Skeletal muscle cell (primary cell): ENCODE results near the gene TXNDC16.
"Not testable (repeated sequence)": the region's sequence is repeated elsewhere in the genome, so short reads cannot be mapped to it uniquely, and the experiment has no call there.

Experiments
- DNase-seq: peaks from one replicate; pipeline ENCODE4 v3.0.0-alpha.2; 2010; ENCODE audit warnings: low read depth
- H3K4me3 ChIP-seq: 2 replicates; pipeline ENCODE4 v1.5.1; 2011; ENCODE audit warnings: low read depth, mild to moderate bottlenecking, control low read depth, low read length, moderate library complexity

TXNDC16 gene

DNA sequence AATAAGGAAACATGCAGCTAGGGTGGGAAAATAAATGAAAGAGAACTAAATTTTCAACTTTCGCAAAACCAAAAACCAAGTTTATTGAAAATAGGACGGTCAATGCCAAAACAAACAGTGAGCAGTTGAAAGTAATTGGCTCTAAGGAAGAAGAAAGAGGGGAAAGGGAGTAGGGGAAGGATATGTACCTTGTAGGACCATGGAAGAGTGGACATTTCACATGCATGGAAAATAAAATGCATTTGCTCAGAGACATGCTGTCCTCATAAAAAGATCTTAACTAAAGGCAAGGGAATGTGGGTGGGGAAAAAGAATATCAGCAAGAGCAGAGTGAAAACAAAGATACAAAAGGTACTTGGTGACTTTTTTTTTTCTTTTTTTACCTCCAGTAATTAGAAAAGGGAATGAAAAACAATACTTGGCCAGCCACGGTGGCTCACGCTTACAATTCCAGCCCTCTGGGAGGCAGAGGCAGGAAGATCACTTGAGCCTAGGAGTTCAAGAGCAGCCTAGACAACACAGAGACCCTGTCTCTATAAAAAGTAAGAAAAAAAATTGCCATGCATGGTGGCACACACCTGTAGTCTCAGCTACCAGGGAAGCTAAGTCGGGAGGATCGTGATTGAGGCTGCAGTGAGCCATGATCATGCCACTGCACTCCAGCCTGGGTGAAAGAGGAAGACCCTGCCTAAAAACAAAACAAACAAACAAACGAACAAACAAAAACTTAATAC, 6.6 kb downstream of the TXNDC16 start:
- DNase-seq: no peak
- no peak overlapping the region for H3K4me3 ChIP-seq

DNA sequence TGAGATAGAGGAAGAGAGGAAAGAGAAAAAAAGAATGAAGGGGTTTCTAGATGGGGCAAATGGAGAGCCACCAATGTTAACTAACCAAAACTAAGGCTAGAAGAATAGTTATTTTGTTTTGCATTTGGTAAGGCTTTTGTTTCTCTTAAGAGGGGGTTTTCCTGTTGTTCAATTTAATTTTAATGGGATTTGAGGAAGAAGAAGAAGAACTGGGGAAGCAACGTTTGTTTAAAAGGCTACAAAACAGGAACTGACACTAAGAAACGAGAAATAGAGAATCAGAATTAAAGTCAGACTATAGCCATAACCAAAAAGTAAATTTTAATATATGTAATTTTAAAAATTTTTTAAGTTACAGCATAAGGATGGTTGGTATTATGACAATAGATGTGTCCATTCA, 13.7 kb downstream of the TXNDC16 start:
- H3K4me3 ChIP-seq: no peak overlapping the region
- DNase-seq: no peak

DNA sequence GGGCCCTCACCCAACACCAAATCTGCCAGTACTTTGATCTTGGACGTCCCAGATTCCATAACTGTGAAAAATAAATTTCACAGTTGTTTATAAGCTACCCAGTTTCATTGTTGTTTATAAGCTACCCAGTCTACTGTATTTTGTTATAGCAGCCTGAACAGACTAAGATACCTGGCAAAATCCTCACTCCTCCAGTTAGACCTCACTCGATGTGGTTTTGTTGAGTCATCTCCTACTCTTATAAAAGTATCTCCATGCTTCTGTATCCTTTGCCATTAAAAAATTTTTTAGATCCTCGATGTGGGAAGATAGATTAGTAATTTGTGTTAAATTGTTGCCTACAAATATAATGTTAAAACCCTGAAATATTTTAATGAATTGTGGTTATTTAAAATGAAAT, 16.0 kb downstream of the TXNDC16 start:
- no peak overlapping the region for H3K4me3 ChIP-seq
- no peak for DNase-seq

DNA sequence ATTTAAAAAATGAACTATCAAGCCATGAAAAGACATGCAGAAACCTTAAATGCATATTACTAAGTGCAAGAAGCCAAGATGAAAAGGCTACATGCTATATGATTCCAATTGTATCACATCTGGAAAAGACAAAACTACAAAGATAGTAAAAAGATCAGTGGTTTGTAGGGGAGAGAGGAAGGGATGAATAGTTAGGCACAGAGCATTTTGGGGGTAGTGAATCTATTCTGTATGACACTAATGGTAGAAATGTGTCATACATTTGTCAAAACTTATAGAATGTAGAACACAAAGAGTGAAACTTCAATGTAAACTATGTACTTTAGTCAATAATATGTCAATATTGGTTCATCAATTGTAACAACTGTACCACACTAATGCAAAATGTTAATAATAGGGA, 20.8 kb downstream of the TXNDC16 start:
- DNase-seq: no peak
- no peak overlapping the region for H3K4me3 ChIP-seq

DNA sequence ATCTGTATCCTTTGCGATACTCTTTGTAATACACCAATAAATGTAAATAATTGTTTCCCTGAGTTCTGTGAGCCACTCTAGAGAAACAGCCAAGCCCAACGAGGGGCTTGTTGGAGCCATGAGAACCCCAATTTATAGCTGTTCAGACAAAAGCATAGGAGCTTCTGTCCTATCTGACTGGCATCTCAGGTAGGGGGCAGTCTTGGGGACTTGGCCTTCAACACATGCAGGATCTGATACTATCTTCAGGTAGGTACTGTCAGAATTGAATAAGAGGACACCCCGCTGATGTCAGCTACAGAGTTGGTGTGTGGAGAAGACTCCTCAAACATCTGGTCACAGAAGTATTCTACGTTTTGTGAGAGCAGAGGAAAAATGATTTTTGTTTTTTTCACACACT, 25.3 kb downstream of the TXNDC16 start:
- DNase-seq: no peak

DNA sequence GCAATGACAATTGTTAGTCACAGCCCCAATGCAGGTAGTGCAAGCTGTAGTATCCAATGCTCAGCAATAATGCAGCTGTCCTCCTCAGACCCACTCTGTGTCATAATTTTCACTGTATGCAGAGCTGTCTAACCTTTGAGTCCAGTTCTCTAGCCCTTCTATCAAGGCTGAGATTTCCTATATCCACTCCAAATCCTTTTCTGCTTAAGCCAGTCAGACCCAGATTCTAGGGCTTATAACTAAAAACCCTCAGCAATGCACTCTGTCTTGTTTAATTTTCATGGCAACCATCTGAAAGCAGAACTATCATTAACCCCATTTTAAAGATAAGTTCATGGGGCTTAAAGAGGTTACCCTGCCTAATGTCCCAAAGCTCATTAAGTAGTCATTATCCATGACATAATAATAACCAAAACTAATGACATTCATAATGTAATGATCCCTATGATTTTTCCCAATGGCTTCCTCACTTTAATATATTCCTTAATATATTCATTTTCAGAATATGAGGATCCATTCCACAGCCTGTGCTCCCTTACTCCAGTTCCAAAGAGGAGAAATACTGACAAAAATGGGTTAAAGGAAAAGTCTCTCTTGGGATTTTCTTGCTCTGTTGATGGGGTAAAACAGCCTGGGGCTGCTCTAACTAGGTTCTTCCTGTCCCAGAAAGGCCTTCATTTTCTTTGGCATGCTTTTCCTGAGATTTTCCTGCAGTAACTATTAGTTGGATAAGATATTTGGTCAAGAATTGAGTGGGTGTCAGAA, 29.5 kb downstream of the TXNDC16 start:
- no peak overlapping the region for H3K4me3 ChIP-seq
- no peak for DNase-seq

More for the DNA sequence above, 25.3 kb downstream of the TXNDC16 start:
- H3K4me3 ChIP-seq: no peak overlapping the region

DNA sequence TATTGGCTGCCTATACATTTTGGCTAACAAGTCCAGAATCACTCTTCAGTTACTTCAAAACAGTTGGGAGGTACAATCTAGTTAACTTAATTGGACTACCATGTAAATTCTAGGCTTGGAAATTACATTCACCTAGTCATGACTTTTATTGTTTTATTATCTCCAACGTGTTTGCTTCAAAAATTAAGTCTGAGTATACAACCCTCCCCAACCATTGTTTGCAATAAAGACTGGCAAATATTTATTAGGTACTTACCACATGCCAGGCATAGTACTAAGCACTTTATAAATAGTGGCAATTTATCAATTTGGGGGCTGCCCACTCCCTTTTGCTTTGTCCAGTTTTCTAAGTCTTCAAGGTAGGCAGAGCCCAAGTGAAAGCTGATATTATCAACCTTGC, 30.3 kb downstream of the TXNDC16 start:
- no peak overlapping the region for H3K4me3 ChIP-seq
- no peak for DNase-seq

DNA sequence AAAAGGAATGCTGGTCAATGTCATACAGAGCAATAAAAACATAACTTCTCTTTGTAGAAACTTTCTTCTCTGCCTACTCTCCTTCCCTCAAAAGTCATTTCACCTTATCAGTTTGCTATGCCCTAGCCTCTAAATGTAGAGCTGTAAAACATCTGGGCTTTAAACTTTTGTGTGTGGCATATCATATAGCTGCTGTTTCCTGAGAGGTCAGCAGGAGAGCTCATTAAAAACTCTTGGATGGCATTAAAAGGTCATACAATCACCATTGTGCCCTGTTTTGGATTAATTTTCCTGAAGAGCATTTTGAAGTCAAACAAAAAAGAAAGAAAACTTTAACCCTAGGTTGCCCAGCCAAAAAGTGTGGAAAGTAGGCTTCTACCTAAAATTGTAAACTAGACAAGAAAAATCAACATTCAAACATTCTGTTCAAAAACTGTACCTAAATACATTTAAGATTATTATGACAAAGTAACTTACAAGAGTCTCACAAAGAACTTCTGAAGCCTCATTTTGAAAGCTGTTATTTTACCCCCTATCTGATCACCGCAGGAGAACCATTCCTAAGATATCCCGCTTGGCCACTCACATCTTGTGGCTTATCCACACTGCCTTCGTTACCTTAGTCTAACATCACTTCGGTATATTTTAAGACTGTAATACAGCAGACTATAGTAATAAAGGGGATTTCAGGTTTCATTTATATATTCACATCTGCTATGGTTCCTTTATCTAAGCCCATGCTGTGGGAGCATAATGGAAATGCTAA, 38.1 kb downstream of the TXNDC16 start:
- DNase-seq: no peak
- H3K4me3 ChIP-seq: no peak overlapping the region

DNA sequence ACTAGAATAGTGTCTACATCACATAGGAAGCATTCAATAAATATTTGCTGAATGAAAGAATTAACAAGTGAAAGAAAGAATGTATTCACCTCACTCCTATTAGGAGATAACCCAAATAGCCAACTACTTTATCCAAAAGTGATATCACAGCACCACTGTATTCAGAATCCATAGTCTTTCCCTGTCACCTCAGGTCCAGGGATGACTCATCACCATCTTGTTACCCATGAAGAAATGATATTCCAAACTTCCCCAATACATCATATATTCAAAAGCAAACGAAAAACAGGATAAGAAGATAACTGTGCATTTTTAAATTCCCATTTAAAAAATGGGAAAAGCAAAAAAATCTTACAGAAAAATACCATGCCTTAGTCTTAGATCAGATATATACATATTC, 39.1 kb downstream of the TXNDC16 start:
- no peak for DNase-seq
- no peak overlapping the region for H3K4me3 ChIP-seq

DNA sequence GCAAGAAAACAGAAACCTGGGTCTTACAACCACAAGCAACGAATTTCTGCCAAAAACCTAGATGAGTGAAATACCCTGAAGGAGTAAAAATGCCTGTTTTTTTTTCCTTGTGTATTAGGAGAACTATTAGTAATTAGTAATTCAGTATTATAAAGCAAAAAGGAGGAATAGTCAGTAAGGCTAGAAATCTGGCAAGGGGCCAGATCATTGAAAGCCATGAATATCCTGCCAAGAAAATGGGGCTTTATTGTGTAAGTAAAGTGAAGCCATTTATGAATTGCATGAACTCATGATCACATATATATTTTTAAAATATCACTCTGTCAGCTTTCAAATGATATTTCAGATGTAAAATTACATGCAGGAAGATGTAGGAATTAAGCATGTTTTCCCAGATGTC, 57.9 kb downstream of the TXNDC16 start:
- H3K4me3 ChIP-seq: no peak overlapping the region
- no peak for DNase-seq

DNA sequence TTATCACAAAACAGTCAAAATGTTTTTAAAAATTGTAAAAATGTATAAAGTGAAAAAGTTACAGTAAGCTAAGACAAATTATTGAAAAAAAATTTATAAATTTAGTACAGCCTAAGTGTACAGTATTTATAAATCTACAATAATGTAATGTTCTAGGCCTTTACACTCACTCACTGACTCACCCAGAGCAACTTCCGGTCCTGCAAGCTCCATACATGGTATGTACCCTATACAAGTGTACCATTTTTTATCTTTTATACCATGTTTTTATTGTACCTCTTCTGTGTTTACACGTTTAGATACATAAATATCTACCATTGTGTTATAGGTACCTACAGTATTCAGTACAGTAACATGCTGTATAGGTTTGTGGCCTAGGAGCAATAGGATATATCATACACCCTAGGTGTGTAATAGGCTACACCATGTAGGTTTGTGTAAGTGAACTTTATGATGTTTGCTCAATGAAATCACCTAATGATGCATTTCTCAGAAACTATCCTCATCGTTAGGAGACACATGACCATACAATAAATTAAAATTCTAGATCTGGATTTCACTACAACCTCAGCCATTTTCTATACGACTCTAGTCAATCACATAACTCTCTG, 66.8 kb downstream of the TXNDC16 start:
- no peak for DNase-seq
- no peak overlapping the region for H3K4me3 ChIP-seq

DNA sequence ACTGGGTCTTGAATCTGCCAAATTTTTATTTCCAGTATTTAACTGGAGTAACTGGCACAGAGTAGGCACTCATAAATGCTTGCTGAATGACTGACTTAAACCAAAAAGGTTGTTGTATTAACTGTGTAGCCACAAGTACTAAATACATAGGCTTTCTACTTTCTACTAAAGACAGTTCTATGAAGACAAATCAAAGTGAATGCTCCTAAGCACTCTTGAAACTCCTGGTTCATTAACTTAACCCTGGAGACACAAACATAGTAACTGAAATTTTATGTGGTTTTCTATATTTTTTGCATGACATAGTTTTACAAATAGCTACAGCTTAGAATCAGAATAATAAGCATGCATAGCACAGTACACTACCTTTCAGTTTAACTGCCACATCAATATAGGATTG, 70.4 kb downstream of the TXNDC16 start:
- H3K4me3 ChIP-seq: no peak overlapping the region
- DNase-seq: no peak

DNA sequence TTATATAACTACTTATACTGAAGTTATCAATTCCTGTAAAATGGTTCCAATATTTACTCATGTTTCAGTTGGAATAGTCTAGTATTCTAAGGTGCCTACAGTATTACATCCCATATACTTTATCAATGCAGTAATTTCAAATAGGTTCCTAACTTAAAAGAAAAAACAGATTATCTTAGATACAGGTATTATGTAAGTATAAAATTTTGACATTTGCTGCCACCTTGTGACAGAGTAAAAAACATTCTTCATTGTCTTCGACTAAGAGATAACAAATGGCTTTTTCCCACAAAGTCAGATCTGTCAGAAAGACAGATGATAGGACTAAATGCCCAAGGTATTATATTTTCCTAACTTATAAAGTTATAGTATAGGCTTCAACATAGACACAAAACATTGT, 78.7 kb downstream of the TXNDC16 start:
- no peak for DNase-seq
- no peak overlapping the region for H3K4me3 ChIP-seq

DNA sequence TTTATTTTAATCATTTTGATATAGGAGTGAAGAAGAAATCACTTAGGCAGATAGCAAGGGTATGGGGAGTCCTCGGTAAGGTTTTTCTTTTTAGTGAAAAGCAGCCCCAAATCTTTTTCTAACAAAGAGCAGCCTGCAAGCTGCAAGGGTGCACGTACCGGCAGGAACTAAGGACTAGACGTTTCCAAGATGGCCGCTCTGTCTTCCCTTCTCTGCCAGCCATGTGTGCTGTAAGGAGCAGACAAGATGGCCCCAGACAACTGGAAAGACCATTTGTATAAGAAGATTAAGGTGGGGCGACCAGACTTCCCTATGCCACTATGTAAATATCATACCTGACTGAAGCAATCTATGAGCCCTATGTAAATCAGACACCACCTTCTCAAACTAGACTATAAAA, 79.6 kb downstream of the TXNDC16 start:
- no peak for DNase-seq
- no peak overlapping the region for H3K4me3 ChIP-seq

DNA sequence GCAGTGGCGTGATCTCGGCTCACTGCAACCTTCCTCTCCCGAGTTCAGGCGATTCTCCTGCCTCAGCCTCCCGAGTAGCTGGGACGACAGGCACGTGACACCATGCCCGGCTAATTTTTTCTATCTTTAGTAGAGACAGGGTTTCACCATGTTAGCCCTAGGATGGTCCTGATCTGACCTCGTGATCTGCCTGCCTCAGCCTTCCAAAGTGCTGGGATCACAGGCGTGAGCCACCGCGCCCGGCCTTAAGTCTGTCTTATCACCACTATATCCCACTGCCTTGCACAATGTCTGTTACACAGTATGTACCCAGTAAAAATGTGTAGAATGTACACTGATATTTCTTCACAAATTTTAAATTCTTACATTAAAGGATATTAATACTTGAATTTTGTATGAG, 80.1 kb downstream of the TXNDC16 start:
- not testable (repeated sequence) for H3K4me3 ChIP-seq

DNA sequence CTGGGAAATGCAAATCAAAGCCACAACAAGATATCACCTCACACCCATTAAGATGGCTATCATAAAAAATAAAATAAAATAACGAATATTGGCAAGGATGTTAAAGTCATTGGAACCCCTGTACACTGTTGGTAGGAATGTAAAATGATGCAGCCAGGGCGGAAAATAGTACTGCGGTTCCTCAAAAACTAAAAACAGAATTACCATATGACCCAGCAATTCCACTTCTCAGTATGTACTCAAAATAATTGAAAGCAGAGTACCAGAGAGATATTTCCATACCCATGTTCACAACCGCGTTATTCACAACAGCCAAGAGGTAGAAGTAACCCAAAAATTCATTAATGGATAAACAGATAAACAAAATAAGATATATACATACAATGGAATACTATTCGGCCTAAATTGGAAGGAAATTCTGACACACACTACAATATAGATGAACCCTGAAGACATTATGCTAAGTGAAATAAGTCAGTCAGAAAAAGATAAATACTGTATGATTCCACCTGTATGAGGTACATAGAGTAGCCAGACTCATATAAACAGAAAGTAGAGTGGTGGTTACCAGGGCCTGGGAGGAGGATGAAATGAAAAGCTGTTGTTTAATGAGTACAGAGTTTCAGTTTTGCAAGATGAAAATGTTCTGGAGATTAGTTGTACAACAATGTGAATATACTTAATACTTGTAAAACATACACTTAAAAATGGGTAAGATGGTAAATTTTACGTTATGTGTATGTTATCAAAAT, 84.6 kb downstream of the TXNDC16 start:
- DNase-seq: no peak
- no peak overlapping the region for H3K4me3 ChIP-seq

More for the DNA sequence above, 80.1 kb downstream of the TXNDC16 start:
- not testable (repeated sequence) for DNase-seq

DNA sequence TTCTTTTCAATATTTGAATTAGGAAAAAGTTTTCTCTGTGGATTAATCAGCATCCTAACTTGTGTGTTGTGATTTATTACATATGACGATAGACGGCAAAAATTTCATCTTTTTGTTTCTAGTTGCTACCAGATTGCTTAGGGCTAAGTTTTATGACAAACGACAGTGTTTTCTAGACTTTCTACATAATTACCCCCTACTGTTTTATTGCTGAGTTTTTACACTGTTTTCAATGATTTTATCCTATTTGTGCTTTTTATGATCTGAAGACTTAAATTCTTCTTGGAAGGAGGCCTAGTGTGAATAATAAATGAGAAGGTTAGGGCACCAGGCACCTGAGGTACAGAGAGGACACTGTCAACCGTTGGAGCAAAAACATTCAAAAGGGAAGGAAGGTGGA, 88.1 kb downstream of the TXNDC16 start:
- no peak overlapping the region for H3K4me3 ChIP-seq
- no peak for DNase-seq

DNA sequence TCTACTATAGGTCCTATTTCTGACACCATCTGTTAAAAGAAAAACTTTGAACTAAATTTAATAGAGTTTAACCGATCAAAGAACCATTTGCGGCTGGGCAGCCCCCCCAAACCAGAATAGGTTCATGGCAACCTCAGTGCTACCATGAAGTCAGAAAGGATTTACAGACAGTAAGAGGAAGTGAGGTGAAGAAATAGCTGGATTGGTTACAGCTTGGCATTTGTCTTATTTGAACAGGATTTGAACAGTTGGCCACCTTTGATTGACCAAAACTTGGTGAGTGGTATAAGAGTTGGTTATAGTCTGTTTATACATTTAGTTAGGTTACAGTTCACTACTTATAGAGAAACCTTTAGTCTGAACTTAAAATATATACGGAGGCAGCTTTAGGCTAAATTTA, 88.9 kb downstream of the TXNDC16 start:
- DNase-seq: no peak
- no peak overlapping the region for H3K4me3 ChIP-seq

DNA sequence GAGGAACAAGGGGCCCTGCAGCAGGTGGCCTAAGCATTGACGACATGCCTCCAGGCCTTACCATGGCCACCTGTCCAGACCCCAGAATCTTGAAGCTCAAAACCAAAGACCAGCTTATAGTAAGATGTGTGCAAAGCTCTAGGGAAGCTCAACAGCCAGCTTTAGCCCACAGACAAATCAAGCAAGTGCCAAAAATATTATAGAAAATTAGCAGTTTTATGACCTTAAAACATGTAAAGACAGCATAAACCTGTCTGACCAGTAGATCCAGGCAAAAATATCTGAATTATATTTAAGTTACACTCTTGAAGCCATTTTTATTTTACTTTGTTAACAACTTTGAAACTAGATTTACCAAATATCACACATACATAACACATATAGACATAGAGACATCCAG, 90.6 kb downstream of the TXNDC16 start:
- no peak for DNase-seq
- no peak overlapping the region for H3K4me3 ChIP-seq
